Activated T-cell treated with anti-CD3 and anti-CD28 coated beads, Interleukin-2, amount 50 U/mL, for 72 hours (primary cell): ENCODE measurements around the gene FAM98A. TPM values are rescaled to one million over a fixed set of nuclear protein-coding genes. Genes with fewer than 3 reads are reported as not detected.
A peak's percentile ranks its signal among the peaks of the same experiment; 100 is the strongest.

ENCODE experiments used
- ATAC-seq, 2 donors: fragments of 150-1000 bp; cut with Tn5 transposase; replicated peaks in 1 of 2; 2 replicates each; pipeline ENCODE4 v1.10.0; 2021; ENCODE audit warnings: moderate library complexity in 2 of 2, mild to moderate bottlenecking in 1 of 2
- DNase-seq, 2 donors: peaks; one replicate each; pipeline ENCODE4 v3.0.0; 2021 to 2022; ENCODE audit warnings: mixed read lengths in 1 of 2
- H3K27ac Mint-ChIP-seq: one replicate; pipeline ENCODE4 v1.8.0; 2022; ENCODE audit warnings: mild to moderate bottlenecking, moderate library complexity, mixed read lengths
- H3K27me3 Mint-ChIP-seq: one replicate; pipeline ENCODE4 v1.8.0; 2022; ENCODE audit warnings: low read depth, mixed read lengths
- H3K36me3 Mint-ChIP-seq, 2 donors: one replicate each; pipeline ENCODE4 v1.8.0; 2022; ENCODE audit warnings: mixed read lengths in 2 of 2, mild to moderate bottlenecking in 1 of 2; ENCODE audit not compliant: insufficient read depth in 2 of 2
- H3K4me1 Mint-ChIP-seq: one replicate; pipeline ENCODE4 v1.8.0; 2022; ENCODE audit warnings: low read depth, mixed read lengths
- H3K4me3 Mint-ChIP-seq, 2 donors: one replicate each; pipeline ENCODE4 v1.8.0; 2022; ENCODE audit warnings: mild to moderate bottlenecking in 2 of 2, mixed read lengths in 2 of 2, moderate library complexity in 2 of 2
- H3K9me3 Mint-ChIP-seq, 2 donors: one replicate each; pipeline ENCODE4 v1.8.0; 2022; ENCODE audit warnings: mixed read lengths in 2 of 2
- total RNA-seq, 2 donors: library from RNA; stranded (reverse); gene quantifications; one replicate each; pipeline ENCODE4 v1.2.3, GENCODE V29; 2022

The FAM98A gene
- total RNA-seq, 2 donors from 2014 or later, result 20.7 to 21.6 TPM

GRCh38 chr2:33607905-33608304 is 8.8 kb upstream of the FAM98A start:
- Mint-ChIP-seq H3K9me3 (no peaks in the 10 kb centered on the region), H3K36me3 (no peaks in the 10 kb centered on the region)
- no peak for DNase-seq

GRCh38 chr2:33607251-33607721 is 8.2 kb upstream of the FAM98A start:
- H3K4me1 Mint-ChIP-seq, result no peaks in the 10 kb centered on the region
- no peaks in the 10 kb centered on the region for H3K27me3 Mint-ChIP-seq
- H3K9me3 Mint-ChIP-seq, result no peaks in the 10 kb centered on the region
- no peak for ATAC-seq
- H3K36me3 Mint-ChIP-seq, result no peaks in the 10 kb centered on the region
- H3K4me3 Mint-ChIP-seq, result no peak overlapping the region
- no peak overlapping the region for H3K27ac Mint-ChIP-seq
- no peak for DNase-seq

More at GRCh38 chr2:33607905-33608304, 8.8 kb upstream of the FAM98A start:
- no peak overlapping the region for H3K27ac Mint-ChIP-seq
- no peak overlapping the region for H3K4me3 Mint-ChIP-seq
- no peak for ATAC-seq
- H3K27me3 Mint-ChIP-seq, result no peaks in the 10 kb centered on the region
- no peaks in the 10 kb centered on the region for H3K4me1 Mint-ChIP-seq

DNA sequence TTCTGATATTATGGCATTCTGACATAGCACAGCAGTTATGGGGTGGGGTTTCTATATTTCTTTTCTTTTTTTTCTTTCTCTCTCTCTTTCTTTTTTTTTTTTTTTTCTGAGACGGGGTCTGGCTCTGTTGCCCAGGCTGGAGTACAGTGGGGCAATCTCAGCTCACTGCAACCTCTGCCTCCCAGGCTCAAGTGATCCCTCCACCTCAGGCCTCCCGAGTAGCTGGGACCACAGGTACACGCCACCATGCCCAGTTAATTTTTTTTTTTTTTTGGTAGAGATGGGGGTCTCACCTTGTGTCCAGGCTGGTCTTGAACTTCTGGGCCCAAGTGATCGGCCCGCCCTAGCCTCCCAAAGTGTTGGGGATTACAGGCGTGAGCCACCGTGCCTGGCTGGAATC is 7.5 kb upstream of the FAM98A start:
- ATAC-seq (no peak), DNase-seq (no peak)
- H3K27me3 Mint-ChIP-seq, result no peaks in the 10 kb centered on the region
- H3K4me3 Mint-ChIP-seq, result no peak overlapping the region
- no peaks in the 10 kb centered on the region for H3K9me3 Mint-ChIP-seq
- no peaks in the 10 kb centered on the region for H3K36me3 Mint-ChIP-seq
- no peak overlapping the region for H3K27ac Mint-ChIP-seq
- no peaks in the 10 kb centered on the region for H3K4me1 Mint-ChIP-seq

DNA sequence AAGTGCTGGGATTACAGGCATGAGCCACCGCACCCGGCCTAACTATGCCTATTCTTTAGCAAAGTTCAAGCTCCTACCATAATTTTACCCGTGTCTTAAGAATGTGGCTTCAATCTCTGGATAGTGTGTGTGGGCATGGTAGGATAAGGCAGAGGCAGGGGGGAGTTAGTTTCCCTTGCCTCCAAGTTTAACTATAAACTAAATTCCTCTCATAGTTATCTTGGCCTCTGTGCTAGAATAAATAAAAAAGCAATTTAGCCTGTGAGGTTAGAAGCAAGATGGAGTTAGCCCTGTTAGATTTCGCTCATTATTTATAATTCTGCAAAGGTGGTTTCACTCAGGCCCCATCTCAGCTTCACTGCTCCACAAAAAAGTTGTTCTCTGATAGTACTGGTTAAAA is 7.0 kb upstream of the FAM98A start:
- Mint-ChIP-seq H3K27ac (no peak overlapping the region), H3K36me3 (no peaks in the 10 kb centered on the region), H3K27me3 (no peaks in the 10 kb centered on the region), H3K4me1 (no peaks in the 10 kb centered on the region), H3K9me3 (no peaks in the 10 kb centered on the region), H3K4me3 (no peak overlapping the region)
- ATAC-seq (no peak), DNase-seq (no peak)

GRCh38 chr2:33605056-33605455 is 6.0 kb upstream of the FAM98A start:
- no peak overlapping the region for H3K4me3 Mint-ChIP-seq
- ATAC-seq, result no peak

GRCh38 chr2:33603416-33603815 is 4.3 kb upstream of the FAM98A start:
- peaks cover 14% of the 10 kb centered on the region for H3K4me1 Mint-ChIP-seq
- no peak overlapping the region for H3K4me3 Mint-ChIP-seq
- no peaks in the 10 kb centered on the region for H3K9me3 Mint-ChIP-seq
- H3K27me3 Mint-ChIP-seq, result no peaks in the 10 kb centered on the region
- ATAC-seq, result no peak
- peaks cover 0 to 2% of the 10 kb centered on the region in 2 donors for H3K36me3 Mint-ChIP-seq
- H3K27ac Mint-ChIP-seq, result no peak overlapping the region
- DNase-seq, result no peak

More at GRCh38 chr2:33605056-33605455, 6.0 kb upstream of the FAM98A start:
- H3K27ac Mint-ChIP-seq, result no peak overlapping the region
- H3K27me3 Mint-ChIP-seq, result no peaks in the 10 kb centered on the region
- no peak for DNase-seq
- H3K4me1 Mint-ChIP-seq, result peaks cover 5% of the 10 kb centered on the region
- no peaks in the 10 kb centered on the region for H3K36me3 Mint-ChIP-seq
- H3K9me3 Mint-ChIP-seq, result no peaks in the 10 kb centered on the region

DNA sequence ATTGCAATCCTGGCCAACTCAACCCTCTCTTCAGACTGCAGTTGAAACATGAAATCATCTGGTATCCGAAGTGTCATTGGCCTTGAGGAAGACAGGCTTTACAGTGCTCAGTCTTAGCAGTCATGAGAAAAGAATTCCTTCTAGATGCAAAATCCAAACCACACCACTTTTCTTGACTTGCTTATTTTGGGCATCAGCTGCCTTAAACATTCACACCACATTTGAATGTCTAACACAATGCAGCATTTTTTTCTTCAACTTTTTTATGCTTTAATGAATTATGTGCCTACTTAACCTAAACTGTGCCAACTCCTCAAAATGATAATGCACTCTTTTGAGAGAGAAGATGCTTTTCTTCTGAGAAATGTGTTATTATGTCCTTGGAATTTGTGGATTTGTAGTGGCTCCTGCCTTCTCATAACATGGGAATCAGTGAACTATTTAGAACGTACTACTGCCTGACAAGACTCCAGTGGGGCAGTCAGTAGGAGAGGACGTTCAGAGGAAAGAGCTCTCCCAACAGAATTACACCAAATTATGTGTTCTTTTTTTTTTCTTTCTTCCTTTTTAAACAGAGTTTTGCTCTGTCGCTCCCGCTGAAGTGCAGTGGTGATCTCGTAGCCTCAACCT is 3.2 kb upstream of the FAM98A start:
- H3K4me3 Mint-ChIP-seq, result no peak overlapping the region
- H3K27me3 Mint-ChIP-seq, result no peaks in the 10 kb centered on the region
- no peak overlapping the region for H3K27ac Mint-ChIP-seq
- DNase-seq (no peak), ATAC-seq (no peak)
- H3K36me3 Mint-ChIP-seq, result peaks cover 0 to 3% of the 10 kb centered on the region in 2 donors
- H3K4me1 Mint-ChIP-seq, result peaks cover 24% of the 10 kb centered on the region
- H3K9me3 Mint-ChIP-seq, result no peaks in the 10 kb centered on the region

DNA sequence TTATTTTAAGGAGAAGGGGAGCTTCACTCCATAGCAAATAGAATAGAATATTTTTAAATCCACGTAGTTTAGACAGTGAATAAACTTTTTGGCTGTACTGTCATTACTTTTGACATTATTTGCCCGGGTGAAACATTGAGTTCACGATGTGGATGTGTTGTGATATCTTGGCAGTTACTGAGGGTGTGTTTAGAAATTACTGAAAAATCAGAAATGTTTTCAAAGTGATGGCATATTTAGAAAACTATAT is 769 bp upstream of the FAM98A start:
- ATAC-seq (no peak), DNase-seq (no peak)
- H3K27ac Mint-ChIP-seq, result peak overlapping the region; percentile 94
- H3K4me1 Mint-ChIP-seq, result peaks cover 41% of the 10 kb centered on the region
- no peaks in the 10 kb centered on the region for H3K27me3 Mint-ChIP-seq
- no peaks in the 10 kb centered on the region for H3K9me3 Mint-ChIP-seq
- H3K36me3 Mint-ChIP-seq, result peaks cover 0 to 3% of the 10 kb centered on the region in 2 donors
- peak overlapping the region; percentile 90 to 99 for H3K4me3 Mint-ChIP-seq

DNA sequence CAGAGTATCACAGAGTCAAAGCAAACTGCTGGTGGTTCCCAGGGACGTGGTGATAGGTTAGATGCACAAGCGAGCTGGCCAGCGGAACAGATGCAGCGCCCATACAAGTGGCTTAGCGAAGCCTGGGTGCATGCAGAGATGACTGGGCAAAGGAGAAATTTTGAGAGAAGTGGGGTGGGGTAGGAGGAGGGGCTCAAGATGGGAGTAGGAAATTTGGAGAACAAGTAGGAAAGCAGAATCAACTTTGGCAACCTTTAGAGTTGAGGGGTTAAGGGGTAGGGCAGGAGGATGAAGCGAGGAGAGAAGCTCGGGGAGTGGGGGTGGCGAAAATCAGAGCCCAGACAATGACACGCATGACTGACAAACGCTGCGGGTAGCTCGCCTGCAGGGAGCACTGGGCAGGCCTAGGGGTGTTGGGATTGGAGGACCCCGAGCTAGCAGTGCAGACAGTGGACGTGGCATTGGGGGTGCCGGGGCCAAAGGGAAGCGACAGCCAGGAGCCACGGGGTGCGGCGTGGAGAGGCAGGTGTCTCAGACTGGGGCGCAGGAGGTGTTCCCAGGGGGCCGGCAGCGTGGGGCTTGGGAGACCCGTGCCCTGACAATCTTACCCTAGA is 431 bp downstream of the FAM98A start:
- Mint-ChIP-seq H3K4me1 (peaks cover 50% of the 10 kb centered on the region), H3K4me3 (peak overlapping the region; percentile 90 to 99), H3K9me3 (no peaks in the 10 kb centered on the region), H3K27ac (peak overlapping the region; percentile 94), H3K36me3 (peaks cover 3% of the 10 kb centered on the region in 2 donors), H3K27me3 (no peaks in the 10 kb centered on the region)
- DNase-seq (peak; percentile 68 to 69), ATAC-seq (peak; percentile 65 to 69)

- peak overlapping the region; percentile 39 to 90 for H3K4me3 Mint-ChIP-seq
Observed at GRCh38 chr2:33597026-33597425, 2.1 kb downstream of the FAM98A start.

DNA sequence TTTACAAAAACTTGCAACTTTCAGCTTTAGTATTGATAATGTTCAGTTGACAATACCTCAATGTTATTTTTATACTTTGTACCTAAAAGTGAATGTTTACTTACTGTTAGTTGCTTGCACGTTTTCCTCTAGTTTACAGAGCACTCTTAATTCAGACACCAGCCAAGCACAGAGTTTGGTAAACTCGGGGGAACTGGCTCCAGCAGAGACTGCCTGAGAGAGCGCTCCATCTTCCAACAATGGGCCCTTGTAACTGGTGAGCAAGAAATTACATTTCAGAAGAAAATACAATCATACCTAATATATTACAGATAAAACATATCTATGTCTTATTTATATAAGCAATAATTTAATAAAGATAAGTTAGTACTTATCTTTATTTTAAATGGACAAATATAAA is 3.7 kb downstream of the FAM98A start:
- Mint-ChIP-seq H3K4me1 (peaks cover 48% of the 10 kb centered on the region), H3K9me3 (no peaks in the 10 kb centered on the region), H3K36me3 (peaks cover 7 to 9% of the 10 kb centered on the region in 2 donors), H3K4me3 (no peak overlapping the region), H3K27ac (no peak overlapping the region), H3K27me3 (no peaks in the 10 kb centered on the region)
- DNase-seq (no peak), ATAC-seq (no peak)

More at GRCh38 chr2:33597026-33597425, 2.1 kb downstream of the FAM98A start:
- DNase-seq, result no peak
- Mint-ChIP-seq H3K4me1 (peaks cover 50% of the 10 kb centered on the region), H3K36me3 (peaks cover 7 to 8% of the 10 kb centered on the region in 2 donors), H3K9me3 (no peaks in the 10 kb centered on the region), H3K27ac (no peak overlapping the region), H3K27me3 (no peaks in the 10 kb centered on the region)
- ATAC-seq, result no peak

- no peaks in the 10 kb centered on the region for H3K27me3 Mint-ChIP-seq
- H3K4me1 Mint-ChIP-seq, result peaks cover 9% of the 10 kb centered on the region
Observed at GRCh38 chr2:33589444-33589843, 9.7 kb downstream of the FAM98A start.

GRCh38 chr2:33588232-33588631 is 10.9 kb downstream of the FAM98A start:
- DNase-seq (no peak), ATAC-seq (no peak)
- H3K36me3 Mint-ChIP-seq, result peaks cover 7 to 25% of the 10 kb centered on the region in 2 donors
- no peaks in the 10 kb centered on the region for H3K9me3 Mint-ChIP-seq
- H3K27me3 Mint-ChIP-seq, result no peaks in the 10 kb centered on the region
- H3K27ac Mint-ChIP-seq, result peak overlapping the region; percentile 48
- H3K4me1 Mint-ChIP-seq, result peaks cover 4% of the 10 kb centered on the region
- H3K4me3 Mint-ChIP-seq, result no peak overlapping the region

More at GRCh38 chr2:33589444-33589843, 9.7 kb downstream of the FAM98A start:
- Mint-ChIP-seq H3K9me3 (no peaks in the 10 kb centered on the region), H3K27ac (no peak overlapping the region), H3K4me3 (no peak overlapping the region), H3K36me3 (peaks cover 5 to 26% of the 10 kb centered on the region in 2 donors)
- DNase-seq (no peak), ATAC-seq (no peak)

DNA sequence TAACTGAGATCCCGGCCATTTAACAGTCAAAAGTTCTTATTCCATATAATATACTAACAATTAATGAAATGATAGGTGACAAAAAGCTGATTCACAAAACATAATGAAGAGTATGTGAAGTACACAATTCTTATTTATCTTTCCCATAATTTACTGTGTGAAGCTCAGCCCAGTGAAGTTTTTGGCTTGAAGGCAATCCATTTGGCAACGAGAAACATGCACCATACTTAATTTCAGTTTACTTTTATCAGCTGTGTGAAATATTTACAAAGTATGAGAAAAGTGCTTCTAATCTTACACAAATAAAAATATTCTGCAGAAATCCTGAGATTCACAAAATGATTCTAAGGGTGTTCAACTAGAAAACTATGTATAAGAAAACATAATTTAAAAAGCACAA is 12.3 kb downstream of the FAM98A start:
- H3K36me3 Mint-ChIP-seq, result peaks cover 5 to 20% of the 10 kb centered on the region in 2 donors
- no peaks in the 10 kb centered on the region for H3K27me3 Mint-ChIP-seq
- no peak overlapping the region for H3K27ac Mint-ChIP-seq
- H3K4me1 Mint-ChIP-seq, result peaks cover 11% of the 10 kb centered on the region
- no peak for DNase-seq
- no peak overlapping the region for H3K4me3 Mint-ChIP-seq
- H3K9me3 Mint-ChIP-seq, result no peaks in the 10 kb centered on the region
- ATAC-seq, result no peak
